PC-9 (cell line): ENCODE results near the gene BIRC5.

Source experiments
- EZH2 ChIP-seq: fragments of 200-600 bp; sonication (generic); IDR thresholded peaks from 2 replicates; pipeline ENCODE4 v1.8.0; 2017; ENCODE audit warnings: antibody characterized with exemption, low read depth
- TF ChIP-seq, protein P1 (sequence below): fragments of 200-600 bp; sonication (generic); conservative IDR thresholded peaks from 2 replicates; pipeline ENCODE4 v1.6.1; 2017; ENCODE audit warnings: mixed run types, antibody characterized with exemption, mild to moderate bottlenecking, moderate library complexity

DNA sequence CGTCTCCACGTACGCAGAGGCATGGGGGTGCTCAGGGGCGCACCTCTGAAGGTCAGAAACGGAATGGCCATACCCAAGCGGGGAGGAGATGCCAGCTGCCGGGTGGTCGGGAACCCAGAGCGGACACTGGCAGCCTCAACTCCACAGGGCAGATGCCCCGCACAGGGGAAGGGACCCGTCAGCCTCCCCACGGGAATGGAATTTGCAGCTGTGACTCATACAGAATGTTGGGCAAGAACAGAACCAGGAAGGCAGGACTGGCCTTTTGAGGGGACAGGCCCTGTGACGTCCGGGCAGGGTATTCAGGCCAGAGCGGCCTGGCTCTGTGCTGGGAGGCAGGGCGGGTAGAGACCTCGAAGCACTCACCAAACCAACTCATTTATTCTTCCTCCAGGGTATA, 34.7 kb upstream of the BIRC5 start:
- TF ChIP-seq, protein P1, sequence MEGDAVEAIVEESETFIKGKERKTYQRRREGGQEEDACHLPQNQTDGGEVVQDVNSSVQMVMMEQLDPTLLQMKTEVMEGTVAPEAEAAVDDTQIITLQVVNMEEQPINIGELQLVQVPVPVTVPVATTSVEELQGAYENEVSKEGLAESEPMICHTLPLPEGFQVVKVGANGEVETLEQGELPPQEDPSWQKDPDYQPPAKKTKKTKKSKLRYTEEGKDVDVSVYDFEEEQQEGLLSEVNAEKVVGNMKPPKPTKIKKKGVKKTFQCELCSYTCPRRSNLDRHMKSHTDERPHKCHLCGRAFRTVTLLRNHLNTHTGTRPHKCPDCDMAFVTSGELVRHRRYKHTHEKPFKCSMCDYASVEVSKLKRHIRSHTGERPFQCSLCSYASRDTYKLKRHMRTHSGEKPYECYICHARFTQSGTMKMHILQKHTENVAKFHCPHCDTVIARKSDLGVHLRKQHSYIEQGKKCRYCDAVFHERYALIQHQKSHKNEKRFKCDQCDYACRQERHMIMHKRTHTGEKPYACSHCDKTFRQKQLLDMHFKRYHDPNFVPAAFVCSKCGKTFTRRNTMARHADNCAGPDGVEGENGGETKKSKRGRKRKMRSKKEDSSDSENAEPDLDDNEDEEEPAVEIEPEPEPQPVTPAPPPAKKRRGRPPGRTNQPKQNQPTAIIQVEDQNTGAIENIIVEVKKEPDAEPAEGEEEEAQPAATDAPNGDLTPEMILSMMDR: no peak
- TF ChIP-seq EZH2: no peak
